Islet precursor cell (in vitro differentiated cells): ENCODE measurements around the gene PLCG2.
"Not testable (repeated sequence)": the region's sequence is repeated elsewhere in the genome, so short reads cannot be mapped to it uniquely, and the experiment has no call there.

ENCODE experiments used
- DNase-seq: peaks from one replicate; pipeline ENCODE4 v3.0.0-alpha.2; 2018

The PLCG2 gene

DNA sequence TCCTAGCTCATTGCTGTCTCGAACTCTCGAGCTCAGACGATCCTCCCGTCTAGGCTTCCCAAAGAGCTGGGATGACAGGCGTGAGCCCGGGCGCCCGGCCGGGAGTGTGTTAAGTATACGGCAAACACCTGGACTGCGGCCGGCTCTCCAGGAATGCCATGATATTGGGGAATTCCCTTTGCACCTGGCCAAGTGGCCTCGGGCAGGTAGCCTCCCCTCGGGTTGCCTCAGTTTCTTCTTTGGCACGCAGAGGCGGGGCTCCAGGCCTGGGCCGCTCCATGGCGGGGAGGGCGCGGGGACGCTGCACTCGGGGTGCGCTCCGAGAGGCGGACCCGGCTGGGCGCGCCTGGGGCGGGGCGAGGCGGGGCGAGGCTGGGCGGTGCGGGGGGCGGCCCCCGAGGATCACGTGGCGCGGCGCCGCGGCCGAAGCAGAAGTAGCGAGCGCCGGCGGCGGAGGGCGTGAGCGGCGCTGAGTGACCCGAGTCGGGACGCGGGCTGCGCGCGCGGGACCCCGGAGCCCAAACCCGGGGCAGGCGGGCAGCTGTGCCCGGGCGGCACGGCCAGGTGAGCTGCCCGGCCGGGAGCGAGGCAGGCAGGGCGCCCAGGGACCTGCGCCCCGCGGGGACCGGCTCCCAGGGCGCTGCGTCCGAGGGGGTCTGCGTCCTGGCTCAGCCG lies at the start of gene PLCG2:
TSS of gene PLCG2 (plus strand) at position 431 of the 675 bp plus-strand sequence. CDS start 6,699 bp downstream, outside the sequence.
- peak; percentile 83 for DNase-seq

DNA sequence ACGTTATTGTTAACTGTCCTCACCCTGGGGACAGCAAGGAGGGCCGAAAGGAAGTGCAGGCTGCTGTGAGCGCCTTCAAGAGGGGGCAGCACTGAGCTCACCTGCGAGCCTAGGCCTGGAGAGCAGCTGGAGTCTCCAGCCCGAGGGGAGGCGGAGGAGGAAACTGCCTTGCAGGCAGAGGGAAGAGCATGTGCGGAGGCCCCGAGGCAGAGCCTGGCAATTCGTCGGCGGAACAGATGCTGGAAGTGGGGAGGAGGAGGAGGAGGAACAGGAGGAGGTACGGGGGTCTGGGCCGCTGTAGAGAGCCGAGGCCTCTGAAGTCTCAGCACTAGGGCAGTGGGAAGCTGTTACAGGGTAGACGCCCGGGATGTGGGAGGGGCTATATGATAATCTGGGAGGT lies 49.6 kb upstream of the PLCG2 start:
- DNase-seq = peak; percentile 79

DNA sequence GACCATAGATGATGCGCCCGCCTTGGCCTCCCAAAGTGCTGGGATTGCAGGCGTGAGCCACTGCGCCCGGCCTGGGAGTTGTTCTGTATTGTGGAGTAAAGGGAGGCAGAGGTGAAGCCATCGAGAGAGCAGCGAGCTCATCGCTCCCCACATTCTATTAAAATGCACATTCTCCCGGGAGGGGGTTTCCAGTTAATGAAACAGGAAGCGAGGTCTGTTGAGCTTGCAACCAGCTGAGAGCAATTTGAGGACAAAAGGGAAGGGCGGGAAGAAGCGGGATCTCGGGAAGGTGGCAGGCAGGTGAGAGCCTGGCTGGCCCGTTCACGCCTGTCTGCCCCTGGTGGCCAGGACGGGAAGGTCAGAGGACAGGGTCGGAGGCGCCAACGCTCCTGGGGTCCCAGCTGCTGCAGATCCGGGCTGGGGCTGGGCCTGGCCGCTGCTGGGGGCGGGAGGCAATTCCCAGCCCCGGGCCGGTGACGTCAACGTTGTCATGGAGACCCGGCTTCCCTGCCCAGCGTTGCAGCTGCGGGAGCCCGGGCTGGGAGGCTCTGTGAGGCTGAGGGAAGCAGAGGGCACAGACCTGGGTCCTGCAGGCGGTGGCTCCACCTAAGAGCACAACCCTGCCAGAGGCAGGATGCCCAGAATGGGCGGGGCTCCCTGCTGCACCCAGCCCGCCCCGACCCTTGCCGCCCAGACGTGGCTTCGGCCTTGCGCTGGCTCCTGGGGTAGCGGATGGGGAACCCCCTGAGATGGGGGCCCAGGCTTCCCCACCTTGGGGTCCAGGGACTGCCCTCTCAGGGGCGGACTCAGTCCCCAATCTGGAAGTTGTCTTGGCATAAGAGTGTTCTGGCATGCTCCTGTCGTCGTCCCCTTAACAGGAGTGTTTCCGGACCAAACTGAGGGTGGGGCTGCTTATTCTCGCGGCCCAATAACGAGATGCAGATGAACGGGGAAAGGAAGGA lies 48.7 kb upstream of the PLCG2 start:
- DNase-seq = peak; percentile 99

DNA sequence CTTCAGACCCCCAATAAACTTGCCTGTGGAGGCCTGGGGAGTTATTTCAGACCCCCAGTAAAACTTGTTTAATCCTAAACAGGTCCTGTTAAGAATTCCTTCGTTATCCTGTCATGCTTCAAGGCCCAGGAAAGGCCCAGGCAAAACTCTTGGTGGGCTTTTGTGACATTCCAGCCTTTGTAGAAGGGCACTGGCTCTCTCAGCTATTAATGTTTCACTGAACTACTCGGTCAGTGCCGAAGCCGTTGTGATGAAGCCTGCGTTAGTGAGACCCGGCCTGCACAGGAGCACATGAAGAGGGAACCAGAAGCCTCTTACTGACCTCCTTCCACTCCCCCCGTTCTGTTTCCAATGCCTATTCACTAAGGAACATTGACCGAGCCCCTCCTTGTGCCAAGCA lies 47.4 kb upstream of the PLCG2 start:
- DNase-seq = no peak

DNA sequence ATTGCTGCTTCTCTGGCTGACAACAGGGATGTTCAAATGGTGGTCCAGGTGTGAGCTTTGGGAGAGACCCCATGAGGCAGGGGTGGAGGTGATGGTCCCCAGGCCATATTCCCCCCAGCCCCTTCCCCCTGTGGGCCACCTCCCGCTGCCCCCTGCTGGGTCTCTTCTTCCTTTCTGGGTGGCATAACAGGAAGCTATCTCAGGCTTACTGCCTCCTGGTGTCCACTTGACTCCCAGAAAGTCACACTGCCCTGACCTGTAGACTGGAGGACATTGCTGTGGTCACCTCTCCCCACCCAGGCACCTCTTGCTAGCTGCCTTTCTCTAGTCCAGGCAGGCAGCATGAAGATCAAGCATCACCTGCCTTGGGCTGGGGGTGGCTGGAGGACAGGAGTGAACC lies 46.4 kb upstream of the PLCG2 start:
- no peak for DNase-seq

DNA sequence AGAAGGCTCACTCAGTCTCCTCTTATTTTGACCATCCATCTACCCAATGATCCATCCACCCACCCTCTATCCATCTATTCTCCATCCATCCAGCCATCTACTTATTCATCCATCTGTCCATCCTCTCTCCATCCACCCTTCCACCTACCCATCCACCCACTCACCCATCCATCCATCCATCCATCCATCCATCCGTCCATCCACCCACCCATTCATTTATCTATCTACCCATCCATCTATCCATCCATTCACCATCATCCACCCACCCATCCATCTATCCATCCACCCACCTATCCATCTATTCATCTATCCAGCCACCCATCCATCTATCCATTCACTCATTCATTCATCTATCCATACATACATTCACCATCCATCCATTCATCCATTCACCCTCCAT lies 45.8 kb upstream of the PLCG2 start:
- no peak for DNase-seq

DNA sequence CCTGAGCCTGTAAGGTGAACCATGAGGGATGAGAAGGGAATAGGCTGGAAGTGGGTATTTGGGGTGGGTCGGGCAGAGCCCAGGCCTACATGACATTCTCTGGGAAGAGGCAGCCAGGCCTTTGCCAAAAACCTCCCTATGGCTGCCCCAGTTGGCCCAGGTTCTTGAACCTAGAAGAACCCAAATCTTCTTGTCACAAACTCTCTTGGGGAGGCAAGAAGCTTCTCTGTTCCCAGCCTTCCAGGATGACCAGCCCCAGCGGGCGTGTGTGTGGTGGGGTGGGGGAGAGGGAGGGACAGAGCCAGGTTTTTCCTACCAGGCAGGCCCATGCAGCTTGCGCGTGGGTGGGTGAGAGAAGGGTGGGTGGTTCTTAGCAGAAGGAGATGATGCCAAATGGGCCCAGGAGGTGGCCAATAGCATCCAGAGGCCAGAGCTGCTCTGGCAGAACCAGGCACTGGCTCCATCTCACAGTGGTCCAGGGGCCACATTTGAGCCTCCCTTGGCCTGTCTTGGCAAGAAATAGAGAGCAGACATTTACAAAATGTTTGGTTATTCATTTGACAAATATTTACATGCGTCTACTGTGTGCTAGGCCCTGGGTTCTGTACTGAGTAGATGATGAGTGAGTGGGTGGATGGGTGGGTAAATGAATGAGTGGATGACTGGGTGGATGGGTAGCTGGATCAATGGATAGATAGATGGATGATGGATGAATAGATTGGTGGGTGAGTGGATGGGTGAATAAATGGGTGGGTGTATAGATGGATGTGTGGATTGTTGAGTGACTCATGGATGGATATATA lies 44.3 kb upstream of the PLCG2 start:
- no peak for DNase-seq

DNA sequence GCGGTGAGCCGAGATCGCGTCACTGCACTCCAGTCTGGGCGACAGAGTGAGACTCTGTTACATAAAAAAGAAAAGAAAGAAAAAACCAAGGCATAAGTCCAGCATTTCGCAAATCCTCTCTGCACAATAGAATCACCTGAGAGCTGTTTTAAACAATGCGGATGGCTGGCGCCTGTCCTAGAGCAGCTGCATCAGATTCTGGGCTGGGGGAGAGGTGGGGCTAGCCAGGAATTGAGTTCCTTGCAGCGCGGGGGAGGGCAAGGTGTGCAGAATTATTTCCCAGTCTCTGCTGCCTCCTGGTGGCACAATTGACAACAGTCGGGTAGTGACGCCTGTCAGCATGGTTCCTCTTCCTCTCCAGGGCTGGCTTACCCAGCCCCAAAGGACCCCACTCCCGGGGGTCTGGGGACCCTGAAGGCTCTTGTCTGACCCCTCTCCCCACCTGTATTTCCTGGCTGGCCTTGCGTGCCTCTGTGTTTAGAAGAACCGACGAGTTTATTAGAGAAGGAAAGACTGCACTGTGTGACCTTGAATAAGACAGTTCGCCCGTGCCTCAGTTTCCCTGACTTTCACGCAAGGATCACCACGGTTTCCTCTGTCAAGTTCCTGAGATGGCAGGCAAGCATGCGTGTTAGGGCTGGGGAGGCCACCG lies 41.1 kb upstream of the PLCG2 start:
- DNase-seq = peak; percentile 90

DNA sequence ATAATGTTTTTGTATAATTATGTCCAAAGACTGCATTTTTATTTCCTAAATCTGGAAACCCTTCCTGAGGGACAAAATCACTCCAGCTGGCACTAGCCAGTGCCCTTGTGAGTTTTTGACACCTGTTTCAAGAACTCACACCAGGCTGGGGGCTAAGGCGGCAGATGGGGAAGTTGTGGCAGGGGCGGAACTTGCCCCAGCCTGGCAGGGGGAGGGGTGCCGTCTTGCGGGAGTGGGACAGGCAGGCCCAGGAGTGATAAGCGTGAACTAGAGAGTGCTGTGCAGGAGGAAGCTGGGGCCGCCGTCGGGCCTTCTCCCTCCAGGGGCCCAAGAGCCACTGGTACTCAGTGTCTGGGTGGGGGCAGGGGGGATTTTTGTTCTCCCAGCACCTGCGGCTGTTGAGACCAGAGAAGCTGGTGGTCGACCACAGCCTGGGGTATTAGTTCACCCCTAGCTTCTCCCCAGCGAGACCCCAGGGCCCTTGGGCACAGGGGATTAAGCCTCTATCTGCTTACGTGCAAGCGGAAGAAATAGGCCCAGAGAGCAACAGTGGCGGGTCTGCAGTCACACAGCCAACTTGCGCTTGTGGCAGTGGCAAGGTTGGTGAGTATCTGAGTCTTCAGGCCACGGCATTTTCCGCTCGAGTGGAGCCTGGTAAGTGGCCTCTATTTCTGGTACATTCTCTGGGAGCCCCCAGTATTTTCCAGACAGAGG lies 40.2 kb upstream of the PLCG2 start:
- no peak for DNase-seq

DNA sequence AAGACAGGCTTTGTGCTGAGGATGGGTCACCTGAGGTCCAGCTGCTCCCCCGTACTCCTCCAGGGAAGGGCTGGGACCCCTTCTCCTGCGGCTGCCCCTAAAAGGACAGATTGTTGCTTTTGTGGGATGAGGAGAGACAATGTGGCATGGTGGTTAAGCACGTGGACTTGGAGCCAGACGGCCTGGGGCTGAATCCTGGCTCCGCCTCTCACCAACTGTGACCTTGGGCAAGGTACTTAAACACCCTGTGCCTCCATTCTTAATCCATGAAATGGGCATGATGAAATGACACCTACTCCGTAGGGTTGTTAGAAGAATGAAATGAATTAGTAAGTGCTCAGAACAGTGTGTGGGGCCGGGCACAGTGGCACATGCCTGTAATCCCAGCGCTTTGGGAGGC lies 39.6 kb upstream of the PLCG2 start:
- DNase-seq = no peak

DNA sequence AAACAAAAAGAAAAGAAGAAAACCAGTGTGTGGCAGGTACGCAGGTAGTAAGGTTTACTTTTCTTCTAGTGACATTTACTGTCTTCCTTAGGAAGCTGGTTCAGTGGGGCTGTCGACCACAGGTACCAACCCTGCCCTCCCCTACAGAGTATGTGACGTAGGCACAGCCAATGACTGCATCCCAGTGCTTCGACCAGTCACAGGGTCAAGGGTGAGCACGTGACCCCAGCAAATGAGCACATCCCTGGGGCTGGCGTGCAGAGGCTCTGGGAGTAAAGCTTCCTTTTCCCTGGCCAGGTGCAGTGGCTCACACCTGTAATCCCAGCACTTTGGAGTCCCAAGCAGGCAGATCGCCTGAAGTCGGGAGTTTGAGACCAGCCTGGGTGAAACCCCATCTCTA lies 38.9 kb upstream of the PLCG2 start:
- peak; percentile 66 for DNase-seq

DNA sequence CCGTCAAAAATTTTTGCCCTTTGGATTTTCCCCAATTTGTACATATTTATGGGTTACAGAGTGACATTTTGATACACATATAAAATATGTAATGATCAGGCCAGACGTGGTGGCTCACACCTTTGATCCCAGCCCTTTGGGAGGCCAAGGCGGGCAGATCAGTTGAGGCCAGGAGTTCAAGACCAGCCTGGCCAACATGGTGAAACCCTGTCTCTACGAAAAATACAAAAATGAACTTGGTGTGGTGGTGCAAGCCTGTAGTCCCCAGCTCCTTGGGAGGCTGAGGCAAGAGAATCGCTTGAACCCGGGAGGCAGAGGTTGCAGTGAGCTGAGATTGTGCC lies 37.7 kb upstream of the PLCG2 start:
- not testable (repeated sequence) for DNase-seq

DNA sequence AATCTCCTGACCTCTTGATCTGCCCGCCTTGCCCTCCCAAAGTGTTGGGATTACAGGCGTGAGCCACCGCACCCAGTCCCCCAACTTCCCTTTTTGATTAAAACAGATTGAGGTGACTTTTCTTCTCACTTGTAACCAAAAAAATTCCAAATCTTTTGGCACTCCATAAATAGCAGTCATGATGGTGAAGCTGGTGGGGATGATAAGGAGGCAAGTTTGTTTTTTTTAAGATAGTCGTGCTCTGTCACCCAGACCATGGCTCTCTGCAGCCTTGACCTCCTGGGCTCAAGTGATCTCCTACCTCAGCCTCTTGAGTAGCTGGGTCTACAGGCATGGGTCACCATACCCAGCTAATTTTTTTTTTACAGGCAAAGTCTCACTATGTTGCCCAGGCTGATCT lies 34.7 kb upstream of the PLCG2 start:
- no peak for DNase-seq

DNA sequence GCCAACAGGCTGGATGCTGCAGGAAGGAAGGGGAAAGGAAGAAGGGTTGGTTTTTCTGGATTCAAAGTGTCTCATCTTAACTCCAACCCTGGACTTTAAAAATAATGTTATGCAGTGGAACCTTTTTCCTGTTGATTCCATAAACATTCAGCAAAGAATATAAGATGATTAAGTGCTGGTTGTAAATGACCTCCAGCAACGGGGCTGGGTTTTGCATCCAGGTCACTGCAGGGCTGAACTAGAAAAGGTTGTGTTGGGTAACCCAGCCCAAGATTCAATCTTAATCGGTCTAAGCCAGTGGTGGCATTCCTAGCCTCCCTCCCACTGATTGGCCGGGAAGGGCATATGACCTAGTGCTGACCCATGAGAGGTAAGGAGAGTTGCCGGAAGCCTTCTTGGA lies 34.2 kb upstream of the PLCG2 start:
- no peak for DNase-seq

DNA sequence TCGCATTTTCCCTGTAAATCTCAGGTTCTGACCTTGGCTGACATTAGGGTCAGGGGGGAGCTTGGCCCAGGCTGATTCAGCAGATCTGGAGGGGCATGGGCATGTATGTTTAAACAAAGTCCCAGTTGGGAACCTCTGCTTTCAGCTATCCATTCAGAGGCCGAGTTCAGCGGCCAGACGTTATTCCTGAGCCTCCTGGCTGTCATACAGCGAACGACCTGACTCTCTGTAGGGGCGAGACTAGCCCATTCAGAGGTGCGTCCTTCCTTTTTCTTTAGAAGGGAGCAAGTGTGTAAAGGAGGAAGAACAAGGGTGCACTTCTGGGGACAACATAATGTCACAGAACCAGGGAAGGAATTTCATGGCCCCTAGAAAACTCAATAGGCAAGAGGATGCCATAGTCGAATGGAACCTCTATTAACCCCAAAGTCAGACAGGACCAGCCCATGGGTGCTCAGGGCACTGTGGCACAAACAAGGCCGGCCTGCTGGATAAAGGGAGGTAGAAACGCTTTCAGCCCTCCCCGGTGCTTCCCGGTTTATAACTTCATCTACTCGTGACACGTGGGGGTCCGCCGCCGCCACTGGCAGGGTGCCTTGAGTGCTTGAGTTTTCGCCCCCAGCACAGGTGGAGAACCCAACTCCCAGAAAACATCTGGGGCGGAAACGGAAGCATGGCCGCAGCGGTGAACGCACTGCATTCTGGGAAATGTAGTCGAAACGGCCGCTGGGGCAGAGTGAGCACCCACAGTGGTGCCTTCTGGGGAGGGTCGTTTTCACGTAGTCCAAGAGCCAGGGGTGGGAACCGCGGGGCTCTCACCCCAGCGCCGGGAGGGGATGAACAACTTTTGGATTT lies 33.2 kb upstream of the PLCG2 start:
- DNase-seq = peak; percentile 70

DNA sequence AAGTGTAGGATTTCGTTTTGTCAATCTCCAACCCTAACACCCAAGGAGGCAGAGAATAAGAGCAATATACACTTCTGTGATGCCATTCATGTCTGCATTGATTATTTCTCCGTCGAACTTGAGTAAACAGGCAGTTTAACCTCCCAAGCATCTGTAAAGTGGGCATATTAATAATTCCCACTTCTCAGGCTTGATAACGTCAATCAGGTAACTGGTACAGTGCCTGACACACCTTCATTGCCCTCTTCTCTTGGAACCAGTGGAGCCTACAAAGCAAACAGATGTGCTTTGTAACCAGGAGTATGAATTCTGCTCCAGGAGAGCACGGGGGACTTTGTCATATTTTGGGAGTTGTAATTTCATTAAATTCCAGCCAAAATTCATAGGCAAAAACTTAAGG lies 32.5 kb upstream of the PLCG2 start:
- no peak for DNase-seq

DNA sequence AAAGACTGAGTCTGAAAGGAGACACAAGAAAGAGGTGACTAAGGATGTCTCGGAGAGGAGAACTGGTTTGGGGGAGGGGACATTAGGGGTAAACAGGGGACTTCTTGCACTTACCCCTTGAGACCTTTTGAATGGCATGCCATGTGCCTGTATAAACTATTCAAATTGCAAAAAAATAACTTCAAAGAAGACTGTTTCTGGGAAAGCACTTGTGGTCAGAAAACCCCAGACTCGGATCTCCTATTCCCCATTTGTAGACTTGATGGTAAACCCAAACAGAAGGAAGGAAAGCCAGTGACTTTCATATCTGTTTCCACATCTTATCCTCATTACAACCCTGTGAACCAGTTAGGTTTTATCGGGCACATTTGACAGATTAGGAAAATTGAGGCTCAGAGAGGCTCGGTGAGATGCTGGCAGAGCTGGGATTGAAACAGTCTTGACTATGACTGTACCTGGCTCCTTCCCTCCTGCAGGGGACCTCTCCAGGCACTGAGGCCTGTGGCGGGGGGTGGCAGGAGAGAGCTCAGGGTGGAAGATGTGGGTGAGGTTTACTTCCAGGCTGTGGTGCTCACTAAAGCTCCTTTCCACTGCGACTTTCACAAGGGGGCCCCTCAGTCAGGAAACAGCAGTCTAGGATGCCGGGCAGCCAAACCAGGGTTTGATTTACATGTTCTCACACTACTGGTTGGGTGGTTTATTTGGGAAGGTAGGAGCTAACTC lies 30.5 kb upstream of the PLCG2 start:
- no peak for DNase-seq

DNA sequence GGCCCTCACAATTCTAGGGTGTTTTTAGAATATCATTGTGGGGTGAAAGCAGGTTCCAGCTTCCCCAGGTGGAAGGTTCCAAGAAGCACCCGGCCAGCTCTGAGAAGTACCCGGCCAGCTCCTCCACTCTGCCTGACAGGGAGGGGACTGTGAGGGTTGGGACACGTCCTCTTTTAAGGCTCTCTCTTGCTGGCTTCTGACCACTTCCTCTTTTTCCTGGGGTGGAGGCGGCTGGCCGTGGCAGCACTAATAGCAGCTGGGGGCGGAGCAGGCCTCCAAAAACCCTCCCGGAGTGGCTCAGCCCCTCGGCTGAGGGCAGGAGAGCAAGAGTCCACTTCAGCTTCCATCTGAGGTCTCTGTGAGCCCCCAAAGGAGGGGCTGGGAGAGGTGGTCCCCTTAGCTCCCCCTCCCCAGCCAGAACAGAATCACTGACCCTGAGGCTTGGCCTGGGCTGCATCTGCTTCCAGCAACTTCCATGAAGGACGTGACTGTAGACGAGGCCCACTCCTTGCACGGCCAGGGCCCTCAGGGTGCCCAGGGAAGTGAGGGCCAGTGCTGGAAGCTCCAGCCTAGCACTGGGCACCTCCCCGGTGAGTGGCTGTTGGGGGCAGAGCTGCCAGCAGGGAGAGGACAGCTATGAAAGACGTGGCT lies 26.7 kb upstream of the PLCG2 start:
- DNase-seq = peak; percentile 67

DNA sequence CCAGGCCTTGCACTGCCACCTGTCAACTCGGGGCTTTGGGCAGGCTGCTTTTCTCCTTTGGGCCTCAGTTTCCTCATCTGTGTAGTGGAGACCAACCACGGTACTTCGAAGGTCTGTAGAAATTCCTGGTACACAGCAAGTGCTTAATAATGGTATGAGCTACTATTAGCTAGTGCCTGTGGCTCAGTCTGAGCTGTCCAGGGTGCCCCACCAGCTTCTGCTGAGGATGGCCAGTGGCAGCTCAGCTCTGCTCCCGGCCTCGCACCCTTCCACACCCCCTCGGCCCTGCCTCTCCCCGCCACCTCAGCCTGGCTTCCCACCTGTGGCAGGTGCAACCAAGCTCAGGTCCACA lies 26.2 kb upstream of the PLCG2 start:
- no peak for DNase-seq

DNA sequence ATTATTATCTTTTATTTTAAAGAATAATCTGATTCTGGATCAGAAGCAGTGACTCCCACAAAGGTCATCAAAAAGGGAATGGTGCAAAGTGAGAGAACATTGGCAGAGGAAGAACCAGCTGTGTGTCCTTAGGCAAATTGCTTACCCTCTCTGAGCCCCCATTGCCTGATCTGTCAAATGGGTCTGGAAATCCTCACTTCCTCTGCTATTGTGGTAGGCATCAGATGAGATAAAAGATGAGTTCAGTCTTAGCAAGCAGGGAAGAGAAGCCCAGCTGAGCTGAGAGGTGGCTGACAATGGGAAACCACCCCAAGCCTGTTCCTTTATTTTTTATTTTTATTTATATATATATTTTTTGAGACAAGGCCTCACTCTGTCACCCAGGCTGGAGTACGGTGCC lies 24.2 kb upstream of the PLCG2 start:
- DNase-seq = no peak
